IPS-18a (cell line): ENCODE results near the gene DAP.
"Not testable (repeated sequence)": the region's sequence is repeated elsewhere in the genome, so short reads cannot be mapped to it uniquely, and the experiment has no call there.

Experiments used
- H3K27ac ChIP-seq: one replicate; pipeline ENCODE4 v1.5.1; 2013; ENCODE audit warnings: low read length
- H3K27me3 ChIP-seq: one replicate; pipeline ENCODE4 v1.6.1; 2013; ENCODE audit warnings: mild to moderate bottlenecking, low read length; ENCODE audit not compliant: control insufficient read depth, insufficient read depth
- H3K36me3 ChIP-seq: one replicate; pipeline ENCODE4 v1.6.1; 2013; ENCODE audit warnings: low read depth, low read length; ENCODE audit not compliant: control insufficient read depth
- H3K4me1 ChIP-seq: one replicate; pipeline ENCODE4 v1.6.1; 2013; ENCODE audit warnings: low read depth, low read length; ENCODE audit not compliant: control insufficient read depth
- H3K4me3 ChIP-seq: one replicate; pipeline ENCODE4 v1.5.1; 2013; ENCODE audit warnings: low read length
- H3K9ac ChIP-seq: one replicate; pipeline ENCODE4 v1.6.1; 2013; ENCODE audit warnings: mild to moderate bottlenecking, low read length, moderate library complexity
- H3K9me3 ChIP-seq: one replicate; pipeline ENCODE4 v1.6.1; 2013; ENCODE audit warnings: low read depth, low read length; ENCODE audit not compliant: control insufficient read depth

DAP gene

DNA sequence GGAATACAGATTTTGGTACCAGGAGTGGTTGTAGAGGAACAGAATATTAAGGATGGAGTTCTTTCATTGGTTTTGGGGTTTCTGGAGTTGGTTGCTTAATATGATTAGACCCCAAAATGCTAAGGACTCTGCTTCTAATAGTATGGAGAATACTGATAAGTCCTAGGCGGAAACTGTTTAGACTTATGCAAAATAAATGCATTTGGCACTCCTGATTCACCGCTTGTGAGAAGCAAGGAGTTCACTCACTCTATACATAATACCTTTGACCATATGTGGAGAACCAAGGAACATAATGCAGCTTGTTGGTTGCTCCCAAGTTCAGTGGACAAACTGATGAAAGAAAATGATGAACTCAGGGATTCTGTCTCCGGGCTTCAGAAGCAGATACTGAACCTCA, 44.2 kb downstream of the DAP start:
- H3K4me3 ChIP-seq, H3K36me3 ChIP-seq: not testable (repeated sequence)

GRCh38 chr5:10715605-10716290, 45.3 kb downstream of the DAP start:
- H3K36me3 ChIP-seq, result no peaks in the 10 kb centered on the region
- no peaks in the 10 kb centered on the region for H3K4me1 ChIP-seq
- no peak overlapping the region for H3K9ac ChIP-seq
- H3K9me3 ChIP-seq, result no peaks in the 10 kb centered on the region
- H3K27ac ChIP-seq, result no peak overlapping the region
- H3K27me3 ChIP-seq, result no peaks in the 10 kb centered on the region
- H3K4me3 ChIP-seq, result no peak overlapping the region

More for the DNA sequence above, 44.2 kb downstream of the DAP start:
- not testable (repeated sequence) for H3K27me3 ChIP-seq, H3K9ac ChIP-seq, H3K9me3 ChIP-seq, H3K4me1 ChIP-seq, H3K27ac ChIP-seq

DNA sequence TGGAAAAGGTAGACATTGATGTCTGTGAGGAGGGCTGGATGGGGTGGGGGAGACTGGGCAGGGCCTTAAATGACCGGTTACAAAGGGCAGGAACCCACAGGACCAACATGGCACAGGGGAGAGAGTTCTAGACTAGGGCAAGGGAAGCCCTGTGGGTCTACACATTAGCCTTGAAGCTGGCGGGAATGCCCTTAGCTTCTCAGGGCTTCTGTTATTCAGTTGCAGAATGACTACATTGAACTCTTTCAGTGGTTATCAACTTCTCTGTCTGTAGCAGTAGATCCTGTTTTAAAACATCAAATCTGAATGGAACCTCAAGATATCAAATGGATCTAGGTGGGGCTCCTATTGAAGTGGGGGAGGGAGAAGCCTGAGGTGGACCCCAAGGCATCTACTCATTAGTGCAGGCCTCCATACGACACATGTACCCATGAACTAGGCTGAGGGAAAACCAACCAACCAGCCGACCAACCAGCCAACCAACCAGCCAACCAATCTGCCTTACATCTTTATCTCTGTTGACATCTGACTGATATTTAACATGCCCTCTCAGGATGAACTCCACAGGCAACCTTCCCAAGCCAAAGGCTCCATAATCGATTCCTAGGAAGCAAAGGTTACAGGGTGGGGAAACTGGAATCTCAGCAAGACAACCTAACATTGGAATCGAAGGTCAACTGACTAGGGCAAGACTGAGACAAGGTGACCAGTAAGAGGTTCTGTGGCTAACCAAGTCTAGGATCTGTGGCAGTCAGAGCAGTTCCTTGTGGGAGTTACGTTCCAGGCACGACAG, 48.3 kb downstream of the DAP start:
- H3K4me1 ChIP-seq, result peaks cover 5% of the 10 kb centered on the region
- H3K27ac ChIP-seq, result no peak overlapping the region

GRCh38 chr5:10711562-10711961, 49.5 kb downstream of the DAP start:
- no peak overlapping the region for H3K4me3 ChIP-seq
- H3K4me1 ChIP-seq, result peaks cover 5% of the 10 kb centered on the region
- no peaks in the 10 kb centered on the region for H3K9me3 ChIP-seq
- no peak overlapping the region for H3K27ac ChIP-seq
- no peaks in the 10 kb centered on the region for H3K36me3 ChIP-seq
- H3K27me3 ChIP-seq, result no peaks in the 10 kb centered on the region
- no peak overlapping the region for H3K9ac ChIP-seq

More for the DNA sequence above, 48.3 kb downstream of the DAP start:
- Histone ChIP-seq H3K4me3 (no peak overlapping the region), H3K27me3 (no peaks in the 10 kb centered on the region), H3K9ac (no peak overlapping the region), H3K36me3 (no peaks in the 10 kb centered on the region), H3K9me3 (no peaks in the 10 kb centered on the region)

DNA sequence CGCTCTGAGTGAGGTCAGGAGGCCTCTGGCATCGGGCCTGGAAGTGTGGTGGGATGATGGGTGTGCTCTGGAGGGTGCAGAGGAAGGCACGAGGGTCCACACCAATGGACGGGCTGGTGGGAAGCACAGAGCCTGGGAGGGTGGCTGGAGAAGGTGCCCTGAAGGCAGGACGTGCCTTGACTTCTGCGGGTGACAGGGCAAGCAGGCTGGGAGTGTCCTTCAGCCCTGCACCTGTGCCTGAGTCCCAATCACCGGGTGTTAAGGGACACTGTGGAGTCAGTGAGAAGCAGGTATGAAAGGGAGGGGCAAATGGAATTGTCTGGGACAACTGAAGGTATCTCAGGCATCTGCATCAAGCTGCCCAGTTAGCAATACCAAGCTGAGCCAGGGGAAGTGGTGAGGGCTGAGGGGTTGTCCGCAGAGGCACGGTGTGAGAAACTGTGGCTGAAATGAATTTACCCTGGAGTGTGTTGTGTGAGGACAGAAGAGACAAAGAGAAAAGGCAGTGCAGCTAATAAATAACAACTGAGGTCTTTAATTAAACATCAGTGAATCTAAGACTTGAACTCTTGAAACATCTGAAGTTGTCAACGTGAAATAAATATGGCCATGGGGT, 50.4 kb downstream of the DAP start:
- Histone ChIP-seq H3K36me3 (no peaks in the 10 kb centered on the region), H3K27ac (no peak overlapping the region), H3K27me3 (no peaks in the 10 kb centered on the region), H3K9ac (no peak overlapping the region), H3K9me3 (no peaks in the 10 kb centered on the region), H3K4me3 (no peak overlapping the region), H3K4me1 (peaks cover 5% of the 10 kb centered on the region)

GRCh38 chr5:10709933-10710332, 51.1 kb downstream of the DAP start:
- Histone ChIP-seq H3K36me3 (no peaks in the 10 kb centered on the region), H3K9me3 (no peaks in the 10 kb centered on the region), H3K4me1 (peaks cover 5% of the 10 kb centered on the region), H3K4me3 (no peak overlapping the region), H3K27me3 (no peaks in the 10 kb centered on the region), H3K27ac (no peak overlapping the region), H3K9ac (no peak overlapping the region)

- H3K4me3 ChIP-seq, result no peak overlapping the region
- H3K4me1 ChIP-seq, result peaks cover 5% of the 10 kb centered on the region
- H3K9me3 ChIP-seq, result no peaks in the 10 kb centered on the region
- H3K27me3 ChIP-seq, result no peaks in the 10 kb centered on the region
- no peak overlapping the region for H3K27ac ChIP-seq
- no peak overlapping the region for H3K9ac ChIP-seq
- no peaks in the 10 kb centered on the region for H3K36me3 ChIP-seq
Observed at GRCh38 chr5:10709409-10709808, 51.6 kb downstream of the DAP start.

DNA sequence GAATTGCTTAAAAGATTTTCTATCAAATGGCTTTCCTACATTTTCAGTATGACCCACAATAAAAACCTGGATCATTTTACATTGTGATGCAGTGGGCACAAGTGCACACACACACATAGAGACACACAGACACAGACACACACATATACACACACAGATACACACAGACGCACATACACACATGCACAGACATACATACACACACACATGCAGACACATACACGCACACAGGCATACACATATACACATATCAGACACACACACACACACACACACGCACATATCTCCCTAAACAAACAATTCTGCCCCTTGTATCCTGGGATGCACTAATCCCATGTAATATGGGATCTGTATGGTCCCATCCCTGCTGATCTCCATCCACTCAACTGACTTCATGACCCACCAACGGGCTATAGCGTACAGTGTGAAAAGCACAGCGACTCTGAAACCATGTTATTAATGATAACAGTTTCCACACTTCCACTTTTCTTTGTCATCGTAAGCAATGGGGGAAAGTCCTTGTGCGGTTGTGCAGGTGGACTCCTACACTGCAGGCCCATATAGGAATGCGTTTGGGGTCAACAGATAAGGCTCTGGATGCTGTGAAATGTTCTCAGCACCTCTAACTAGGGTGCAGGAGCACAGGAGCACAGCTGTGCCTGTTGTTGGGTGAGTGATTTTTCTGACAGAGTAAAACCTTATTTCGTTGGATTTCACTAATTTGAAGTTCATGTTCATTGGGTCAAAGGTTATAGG, 52.7 kb downstream of the DAP start:
- Histone ChIP-seq H3K4me3 (no peak overlapping the region), H3K27me3 (no peaks in the 10 kb centered on the region), H3K36me3 (no peaks in the 10 kb centered on the region), H3K27ac (no peak overlapping the region), H3K4me1 (peaks cover 5% of the 10 kb centered on the region), H3K9ac (no peak overlapping the region), H3K9me3 (no peaks in the 10 kb centered on the region)

DNA sequence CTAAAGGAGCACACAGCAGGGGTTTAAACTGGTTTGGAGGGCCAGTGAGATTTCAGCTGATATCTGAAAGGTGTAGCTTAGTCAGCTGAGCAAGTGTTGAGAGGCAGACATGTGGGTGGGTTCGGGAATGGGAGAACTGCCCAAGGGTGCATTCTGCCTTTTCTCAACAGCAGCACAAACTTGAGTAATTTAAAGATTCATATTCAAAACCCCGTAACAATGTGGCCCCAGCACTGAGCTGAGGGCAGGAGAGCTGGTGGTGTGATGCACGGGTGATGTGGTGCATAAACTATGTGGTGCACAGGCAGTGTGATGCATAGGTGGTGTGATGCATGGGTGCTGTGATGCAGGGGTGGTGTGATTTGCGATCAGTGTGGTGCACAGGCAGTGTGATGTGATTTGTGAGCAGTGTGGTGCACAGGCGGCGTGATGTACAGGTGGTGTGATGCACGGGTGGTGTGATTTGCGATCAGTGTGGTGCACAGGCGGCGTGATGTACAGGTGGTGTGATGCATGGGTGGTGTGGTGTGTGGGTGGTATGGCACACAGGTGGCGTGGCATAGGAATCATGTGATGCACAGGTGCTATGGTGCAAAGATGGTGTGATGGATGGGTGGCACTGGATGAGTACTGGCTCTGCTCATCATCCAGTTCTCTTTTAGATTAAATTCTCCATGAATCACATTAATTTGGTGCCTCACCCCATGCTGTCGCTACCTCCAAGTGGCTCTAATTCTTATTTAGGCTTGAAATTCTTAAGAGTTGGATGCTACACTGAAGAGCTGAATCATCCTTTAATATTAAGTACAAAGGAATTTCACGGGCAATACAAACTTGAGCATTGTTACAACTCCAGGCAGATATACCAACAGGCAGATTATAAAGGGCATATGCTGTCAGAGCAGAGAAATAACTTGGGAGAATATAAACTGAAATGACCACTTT, 53.6 kb downstream of the DAP start:
- H3K27ac ChIP-seq, result no peak overlapping the region
- H3K4me3 ChIP-seq, result no peak overlapping the region
- H3K27me3 ChIP-seq, result no peaks in the 10 kb centered on the region
- H3K36me3 ChIP-seq, result no peaks in the 10 kb centered on the region
- no peaks in the 10 kb centered on the region for H3K9me3 ChIP-seq
- peaks cover 5% of the 10 kb centered on the region for H3K4me1 ChIP-seq
- H3K9ac ChIP-seq, result no peak overlapping the region

GRCh38 chr5:10706326-10706725, 54.7 kb downstream of the DAP start:
- Histone ChIP-seq H3K27ac (no peak overlapping the region), H3K9ac (no peak overlapping the region), H3K9me3 (no peaks in the 10 kb centered on the region), H3K4me3 (no peak overlapping the region), H3K4me1 (peaks cover 5% of the 10 kb centered on the region), H3K27me3 (no peaks in the 10 kb centered on the region), H3K36me3 (no peaks in the 10 kb centered on the region)
